Ascending aorta (tissue), 2 donors: ENCODE data around the gene JPH3. TPM values are rescaled to one million over a fixed set of nuclear protein-coding genes. Genes with fewer than 3 reads are reported as not detected.

ENCODE experiments used
- DNase-seq, 2 donors: peaks; one replicate each; pipeline ENCODE4 v3.0.0-alpha.2; 2019; ENCODE audit warnings: low spot score in 2 of 2
- H3K27ac ChIP-seq, 2 donors: fragments of 200-600 bp; sonication (generic); one replicate each; pipeline ENCODE4 v1.5.1; 2016 to 2017; ENCODE audit warnings: mild to moderate bottlenecking in 1 of 2
- H3K27me3 ChIP-seq: fragments of 200-600 bp; sonication (generic); one replicate; pipeline ENCODE4 v1.5.1; 2017
- H3K36me3 ChIP-seq, 2 donors: fragments of 200-600 bp; sonication (generic); one replicate each; pipeline ENCODE4 v1.5.1; 2016
- H3K4me1 ChIP-seq, 2 donors: fragments of 200-600 bp; sonication (generic); one replicate each; pipeline ENCODE4 v1.5.1; 2016 to 2017; ENCODE audit warnings: mild to moderate bottlenecking in 1 of 2
- H3K4me3 ChIP-seq, 2 donors: fragments of 200-600 bp; sonication (generic); one replicate each; pipeline ENCODE4 v1.5.1; 2016 to 2017; ENCODE audit warnings: mild to moderate bottlenecking in 1 of 2
- H3K9me3 ChIP-seq, 2 donors: fragments of 200-600 bp; sonication (generic); one replicate each; pipeline ENCODE4 v1.5.1; 2016
- intact Hi-C: fragments of 100-400 bp; cut with DNase I; formaldehyde crosslinking; loops from one replicate; pipeline ENCODE4 v1.15.1; 2023
- total RNA-seq: library from RNA; depleted of rRNA; stranded (reverse); fragments of >200 nt; gene quantifications from one replicate; pipeline ENCODE4 v1.1.0, GENCODE V29; 2016
- TF ChIP-seq, protein P1 (sequence below), 3 experiments: fragments of 200-600 bp in 2 of 3; fragments of 450-650 bp in 1 of 3; sonication (generic) in 2 of 3; IDR thresholded peaks; one replicate each; pipeline ENCODE4 v1.5.1; 2016 to 2019; ENCODE audit warnings: antibody characterized with exemption in 3 of 3, mild to moderate bottlenecking in 1 of 3, moderate library complexity in 1 of 3

The JPH3 gene
- total RNA-seq, 1 donor from 2014 or later = not detected

DNA sequence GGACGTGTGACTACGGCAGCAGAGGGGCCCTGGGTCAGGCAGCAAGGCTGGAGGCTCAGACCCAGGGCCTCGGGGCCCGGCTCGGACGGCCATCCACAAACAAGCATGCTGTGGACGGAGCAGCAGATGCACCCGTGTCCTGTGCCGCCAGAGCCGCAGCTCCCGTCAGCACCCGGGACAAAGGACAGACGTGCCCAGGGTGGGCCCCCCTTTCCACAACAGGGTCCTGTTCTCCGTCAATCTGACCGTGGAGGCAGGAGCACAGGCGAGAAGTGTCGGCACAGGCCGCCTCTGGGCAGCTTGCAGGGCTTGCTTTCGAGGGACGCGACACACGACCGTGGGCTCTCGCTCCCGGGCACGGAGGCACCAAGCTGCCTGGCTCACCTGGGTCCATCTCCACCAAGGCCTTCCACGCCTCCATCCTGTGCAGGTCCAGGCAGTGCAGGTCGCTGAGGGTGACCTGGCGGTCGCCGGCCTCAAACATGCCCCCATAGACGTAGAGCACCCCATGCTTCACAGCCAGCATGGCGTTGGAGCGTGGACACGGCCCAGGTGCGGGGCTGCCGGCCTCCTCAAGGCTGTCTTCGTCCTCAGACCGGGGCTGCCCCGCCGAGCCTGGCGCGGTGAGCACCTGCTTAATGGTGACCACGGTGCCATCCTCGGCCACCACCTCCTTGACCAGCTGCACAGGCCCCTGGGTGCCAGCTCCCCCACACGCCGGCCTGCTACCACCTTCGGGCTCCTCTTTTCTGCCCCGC is 106.8 kb downstream of the JPH3 start:
- peaks cover 25 to 65% of the 10 kb centered on the region in 2 donors for H3K36me3 ChIP-seq
- intact Hi-C loops = no loop called here
- H3K27me3 ChIP-seq = no peaks in the 10 kb centered on the region
- H3K9me3 ChIP-seq = no peaks in the 10 kb centered on the region
- no peaks in the 10 kb centered on the region for H3K4me1 ChIP-seq
- DNase-seq = no peak
- H3K27ac ChIP-seq = no peak overlapping the region
- TF ChIP-seq, protein P1, sequence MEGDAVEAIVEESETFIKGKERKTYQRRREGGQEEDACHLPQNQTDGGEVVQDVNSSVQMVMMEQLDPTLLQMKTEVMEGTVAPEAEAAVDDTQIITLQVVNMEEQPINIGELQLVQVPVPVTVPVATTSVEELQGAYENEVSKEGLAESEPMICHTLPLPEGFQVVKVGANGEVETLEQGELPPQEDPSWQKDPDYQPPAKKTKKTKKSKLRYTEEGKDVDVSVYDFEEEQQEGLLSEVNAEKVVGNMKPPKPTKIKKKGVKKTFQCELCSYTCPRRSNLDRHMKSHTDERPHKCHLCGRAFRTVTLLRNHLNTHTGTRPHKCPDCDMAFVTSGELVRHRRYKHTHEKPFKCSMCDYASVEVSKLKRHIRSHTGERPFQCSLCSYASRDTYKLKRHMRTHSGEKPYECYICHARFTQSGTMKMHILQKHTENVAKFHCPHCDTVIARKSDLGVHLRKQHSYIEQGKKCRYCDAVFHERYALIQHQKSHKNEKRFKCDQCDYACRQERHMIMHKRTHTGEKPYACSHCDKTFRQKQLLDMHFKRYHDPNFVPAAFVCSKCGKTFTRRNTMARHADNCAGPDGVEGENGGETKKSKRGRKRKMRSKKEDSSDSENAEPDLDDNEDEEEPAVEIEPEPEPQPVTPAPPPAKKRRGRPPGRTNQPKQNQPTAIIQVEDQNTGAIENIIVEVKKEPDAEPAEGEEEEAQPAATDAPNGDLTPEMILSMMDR (IDR thresholded peaks at IDR 0.05) = no peak
- no peak overlapping the region for H3K4me3 ChIP-seq

DNA sequence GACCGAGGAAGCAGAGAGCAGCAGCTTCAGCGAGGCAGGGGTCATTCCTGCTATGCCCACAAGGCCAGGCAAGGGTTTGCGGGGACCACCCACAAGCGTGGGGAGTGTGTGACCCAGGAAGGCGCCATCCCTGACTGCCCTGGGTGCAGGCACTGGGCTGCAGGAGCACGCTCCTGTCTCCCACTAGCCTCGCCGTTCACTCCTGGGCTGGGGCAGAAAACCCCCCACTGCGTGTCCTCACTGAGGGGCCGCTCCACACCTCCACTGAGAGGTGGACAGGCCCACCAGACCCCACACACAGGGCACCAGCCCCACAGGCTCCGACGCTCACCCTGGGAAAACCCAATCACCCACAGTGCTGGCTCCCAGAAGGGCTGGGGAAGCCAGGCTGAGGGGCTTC is 107.4 kb downstream of the JPH3 start:
- no peak for DNase-seq
- Histone ChIP-seq H3K4me1 (no peaks in the 10 kb centered on the region), H3K4me3 (no peak overlapping the region), H3K9me3 (no peaks in the 10 kb centered on the region), H3K27ac (no peak overlapping the region), H3K27me3 (no peaks in the 10 kb centered on the region), H3K36me3 (peaks cover 24 to 67% of the 10 kb centered on the region in 2 donors)
- intact Hi-C loops = no loop called here
- TF ChIP-seq, protein P1 (IDR thresholded peaks at IDR 0.05) = no peak

DNA sequence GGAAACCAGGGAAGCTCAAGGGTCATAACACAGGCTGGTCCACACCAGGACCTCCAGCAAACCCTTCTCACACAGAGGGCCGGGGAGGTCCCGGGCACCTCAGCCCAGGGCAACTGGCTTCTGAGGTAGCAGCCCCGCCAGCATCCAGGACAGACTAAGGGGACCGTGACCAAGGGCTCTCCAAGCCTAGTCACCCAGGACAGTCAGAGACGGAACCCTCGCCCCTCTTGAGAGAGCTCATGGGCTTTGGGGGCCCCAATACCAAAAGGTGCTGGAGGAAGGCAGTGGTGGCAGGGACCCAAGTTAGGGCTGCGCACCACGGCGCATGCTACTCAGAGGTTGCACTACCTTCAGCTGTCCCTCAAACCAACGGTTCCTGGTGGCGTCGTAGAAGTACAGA is 108.6 kb downstream of the JPH3 start:
- TF ChIP-seq, protein P1 (IDR thresholded peaks at IDR 0.05) = no peak
- no peak overlapping the region for H3K27ac ChIP-seq

DNA sequence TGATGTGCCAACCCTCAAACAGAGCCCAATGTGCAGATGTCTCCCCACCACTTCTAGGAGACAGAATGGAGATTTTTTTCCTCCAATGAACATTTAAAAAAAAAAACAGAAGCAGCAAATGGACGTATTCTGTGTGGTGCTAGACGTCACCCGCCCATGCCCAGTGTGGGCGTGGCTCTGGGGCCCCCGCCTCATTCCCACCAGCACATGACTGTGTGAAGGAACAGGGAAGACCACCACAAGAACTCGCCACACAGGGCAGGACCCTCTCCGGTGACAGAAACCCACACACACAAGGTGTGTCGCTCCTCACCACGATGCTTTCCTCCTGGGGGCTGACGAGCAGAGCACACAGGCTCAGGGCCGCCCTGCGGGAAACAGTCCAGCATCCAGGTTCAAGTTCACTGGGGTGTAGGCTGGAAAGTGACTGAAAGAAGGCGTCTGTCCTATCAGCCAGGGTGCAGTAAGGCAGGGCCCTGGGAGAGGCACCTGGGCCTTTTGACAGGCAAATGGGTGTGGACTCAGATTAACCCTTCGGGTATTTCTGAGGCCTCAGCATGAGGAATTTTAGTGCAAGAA is 110.0 kb downstream of the JPH3 start:
- intact Hi-C loops = no loop called here

More for the DNA sequence above, 108.6 kb downstream of the JPH3 start:
- no peaks in the 10 kb centered on the region for H3K4me1 ChIP-seq
- no peaks in the 10 kb centered on the region for H3K9me3 ChIP-seq
- intact Hi-C loops = no loop called here
- DNase-seq = no peak
- H3K27me3 ChIP-seq = no peaks in the 10 kb centered on the region
- H3K4me3 ChIP-seq = no peak overlapping the region
- peaks cover 28 to 76% of the 10 kb centered on the region in 2 donors for H3K36me3 ChIP-seq

DNA sequence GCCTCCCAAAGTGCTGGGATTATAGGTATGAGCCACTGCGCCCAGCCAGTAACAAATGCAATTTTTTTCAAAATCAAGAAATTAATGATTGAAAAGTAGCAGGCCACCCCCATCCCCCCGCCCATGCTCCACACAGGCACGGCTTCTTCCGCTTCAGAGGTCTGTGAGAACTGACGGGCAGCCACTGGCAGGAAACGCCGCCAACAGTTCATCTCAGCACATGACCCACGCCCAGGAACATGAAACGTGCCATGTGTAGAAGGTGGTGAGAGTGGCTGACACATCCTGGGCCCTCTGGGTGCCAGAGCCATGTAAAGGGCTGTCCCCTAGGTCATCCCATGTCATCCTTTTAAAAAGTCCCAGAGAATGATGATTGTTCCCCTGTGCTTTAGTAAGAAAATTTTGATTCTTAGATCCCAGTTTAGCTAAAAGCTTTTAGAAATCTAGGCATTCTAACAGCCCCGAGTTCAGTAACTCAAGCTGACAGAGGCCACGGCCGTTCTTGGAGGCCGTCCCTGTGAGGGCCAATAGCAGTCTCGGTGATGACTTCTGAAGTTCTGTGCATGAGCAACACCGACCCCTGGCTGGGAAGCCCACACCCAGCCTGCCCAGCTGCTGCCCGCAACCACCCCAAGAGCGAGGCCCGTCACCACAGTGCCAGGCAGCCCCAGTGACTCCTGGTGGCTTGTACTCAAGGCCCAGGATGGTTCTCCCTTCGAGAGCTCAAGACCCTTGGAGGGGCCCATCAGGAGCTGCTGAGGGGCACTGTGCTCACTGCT is 111.3 kb downstream of the JPH3 start:
- no peak overlapping the region for H3K27ac ChIP-seq
- intact Hi-C loops = no loop called here
- H3K36me3 ChIP-seq = peaks cover 22 to 61% of the 10 kb centered on the region in 2 donors

More for the DNA sequence above, 110.0 kb downstream of the JPH3 start:
- no peaks in the 10 kb centered on the region for H3K9me3 ChIP-seq
- H3K4me1 ChIP-seq = no peaks in the 10 kb centered on the region
- TF ChIP-seq, protein P1 (IDR thresholded peaks at IDR 0.05) = no peak
- no peak overlapping the region for H3K4me3 ChIP-seq
- no peaks in the 10 kb centered on the region for H3K27me3 ChIP-seq
- peaks cover 28 to 73% of the 10 kb centered on the region in 2 donors for H3K36me3 ChIP-seq
- no peak for DNase-seq
- no peak overlapping the region for H3K27ac ChIP-seq

More for the DNA sequence above, 111.3 kb downstream of the JPH3 start:
- Histone ChIP-seq H3K4me1 (no peaks in the 10 kb centered on the region), H3K27me3 (no peaks in the 10 kb centered on the region), H3K9me3 (no peaks in the 10 kb centered on the region), H3K4me3 (no peak overlapping the region)
- TF ChIP-seq, protein P1 (IDR thresholded peaks at IDR 0.05) = no peak
- no peak for DNase-seq
